Measurements from ENCODE around the gene OR5H2.

- no peak for TF ChIP-seq POLR2AphosphoS5 (IDR thresholded peaks at IDR 0.05; ENCODE audit: low read length)
- TF ChIP-seq CHD2 (IDR thresholded peaks at IDR 0.05; ENCODE audit: borderline replicate concordance, low read depth, low read length): no peak
These were observed 44.0 kb downstream of the OR5H2 start for GRCh38 chr3:98326105-98326893.

Measured in GM12878 (cell line).